MCF 10A (cell line): ENCODE measurements around the gene PHLDA2. TPM values are rescaled to one million over a fixed set of nuclear protein-coding genes. Genes with fewer than 3 reads are reported as not detected.

Experiments used
- BruUV-seq: library from RNA; stranded (reverse); fragments of 400-500 nt; replicated peaks from 2 replicates; lab custom pipeline; 2021; lab: Mats Ljungman, UMichigan
- CTCF ChIA-PET: fragments of 300-600 bp; sonication (Branson Sonifier 250); formaldehyde crosslinking; extraction: SDS; loops from one replicate; lab custom pipeline; 2021; ENCODE audit warnings: antibody characterized with exemption, inconsistent platforms; lab: Yijun Ruan, JAX
- POLR2A ChIA-PET: fragments of 300-600, 350-650 bp; sonication (Branson Sonifier 250); formaldehyde crosslinking; extraction: SDS; loops from one replicate; lab custom pipeline; 2020; ENCODE audit warnings: antibody characterized with exemption, inconsistent platforms; lab: Yijun Ruan, JAX
- DNase-seq: peaks from one replicate; pipeline ENCODE4 v3.0.0-alpha.2; 2018; ENCODE audit not compliant: unreplicated experiment
- H3K27ac Mint-ChIP-seq: one replicate; pipeline ENCODE4 v1.8.0; 2022; ENCODE audit warnings: mild to moderate bottlenecking, low read depth, mixed read lengths; ENCODE audit not compliant: unreplicated experiment
- H3K27me3 Mint-ChIP-seq: one replicate; pipeline ENCODE4 v1.8.0; 2022; ENCODE audit warnings: mixed read lengths; ENCODE audit not compliant: insufficient read depth, unreplicated experiment
- H3K36me3 Mint-ChIP-seq: one replicate; pipeline ENCODE4 v1.8.0; 2022; ENCODE audit warnings: mild to moderate bottlenecking, moderate library complexity, mixed read lengths; ENCODE audit not compliant: insufficient read depth, unreplicated experiment
- H3K4me1 Mint-ChIP-seq: one replicate; pipeline ENCODE4 v1.8.0; 2022; ENCODE audit warnings: mixed read lengths; ENCODE audit not compliant: insufficient read depth, unreplicated experiment
- H3K4me3 Mint-ChIP-seq: one replicate; pipeline ENCODE4 v1.8.0; 2022; ENCODE audit warnings: mild to moderate bottlenecking, moderate library complexity, mixed read lengths; ENCODE audit not compliant: unreplicated experiment
- H3K9me3 Mint-ChIP-seq: one replicate; pipeline ENCODE4 v1.8.0; 2022; ENCODE audit warnings: mixed read lengths; ENCODE audit not compliant: unreplicated experiment
- intact Hi-C: fragments of 100-400 bp; cut with micrococcal nuclease; formaldehyde crosslinking; loops from 2 replicates; pipeline ENCODE4 v1.14.1; 2022
- total RNA-seq: library from RNA; stranded (reverse); gene quantifications from 2 replicates; pipeline ENCODE4 v1.2.3, GENCODE V29; 2022
- TF ChIP-seq, protein P1 (sequence below): fragments of 200-600 bp; IDR thresholded peaks from one replicate; pipeline ENCODE4 v1.8.0; 2022; ENCODE audit warnings: antibody characterized with exemption, mild to moderate bottlenecking; ENCODE audit not compliant: unreplicated experiment

PHLDA2 gene
- total RNA-seq, 1 experiment from 2014 or later = 135 TPM

DNA sequence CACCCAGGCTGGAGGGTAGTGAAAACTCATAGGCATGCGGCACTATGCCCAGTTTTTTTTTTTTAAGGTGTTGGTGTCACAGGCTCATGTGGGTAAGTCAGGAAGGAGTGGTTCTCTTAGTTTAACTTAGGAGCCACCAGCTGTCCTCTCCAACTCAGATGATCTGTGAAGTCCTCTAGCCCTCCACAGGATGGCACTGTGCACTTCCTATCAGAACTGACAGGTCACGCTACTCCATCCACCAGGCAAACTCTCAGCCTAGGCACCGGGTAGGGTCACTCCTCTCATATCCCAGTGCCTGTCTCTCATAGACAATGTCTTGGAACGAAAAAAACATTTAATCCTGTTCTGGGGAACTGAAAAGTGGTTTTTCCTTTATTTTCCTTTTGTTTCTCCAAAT lies 46.4 kb upstream of the PHLDA2 start:
- peak; percentile 62 for DNase-seq
- no peak overlapping the region for H3K27ac Mint-ChIP-seq
- no peaks in the 10 kb centered on the region for H3K27me3 Mint-ChIP-seq
- H3K9me3 Mint-ChIP-seq = no peaks in the 10 kb centered on the region
- CTCF ChIA-PET = interaction anchor here (0.6 to 3.7 kb wide), 26 partner anchors 8 to 445 kb away, joined by 3 to 40 read pairs (median 6); no protein-coding TSS in a partner anchor
- BruUV-seq = no TSS peak
- H3K4me1 Mint-ChIP-seq = peaks cover 6% of the 10 kb centered on the region
- peaks cover 85% of the 10 kb centered on the region for H3K36me3 Mint-ChIP-seq
- POLR2A ChIA-PET = interaction anchor here (0.8 to 3.6 kb wide), 5 partner anchors 14 to 28 kb away, joined by 3 to 20 read pairs (median 3); partner anchors contain the start of gene NAP1L4
- H3K4me3 Mint-ChIP-seq = no peak overlapping the region
- TF ChIP-seq, protein P1, sequence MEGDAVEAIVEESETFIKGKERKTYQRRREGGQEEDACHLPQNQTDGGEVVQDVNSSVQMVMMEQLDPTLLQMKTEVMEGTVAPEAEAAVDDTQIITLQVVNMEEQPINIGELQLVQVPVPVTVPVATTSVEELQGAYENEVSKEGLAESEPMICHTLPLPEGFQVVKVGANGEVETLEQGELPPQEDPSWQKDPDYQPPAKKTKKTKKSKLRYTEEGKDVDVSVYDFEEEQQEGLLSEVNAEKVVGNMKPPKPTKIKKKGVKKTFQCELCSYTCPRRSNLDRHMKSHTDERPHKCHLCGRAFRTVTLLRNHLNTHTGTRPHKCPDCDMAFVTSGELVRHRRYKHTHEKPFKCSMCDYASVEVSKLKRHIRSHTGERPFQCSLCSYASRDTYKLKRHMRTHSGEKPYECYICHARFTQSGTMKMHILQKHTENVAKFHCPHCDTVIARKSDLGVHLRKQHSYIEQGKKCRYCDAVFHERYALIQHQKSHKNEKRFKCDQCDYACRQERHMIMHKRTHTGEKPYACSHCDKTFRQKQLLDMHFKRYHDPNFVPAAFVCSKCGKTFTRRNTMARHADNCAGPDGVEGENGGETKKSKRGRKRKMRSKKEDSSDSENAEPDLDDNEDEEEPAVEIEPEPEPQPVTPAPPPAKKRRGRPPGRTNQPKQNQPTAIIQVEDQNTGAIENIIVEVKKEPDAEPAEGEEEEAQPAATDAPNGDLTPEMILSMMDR = peak; percentile 50
- intact Hi-C loops = loop anchor here (2.0 kb wide), 1 partner anchor 15 kb away; no protein-coding TSS in a partner anchor

GRCh38 chr11:2974272-2974671 lies 45.1 kb upstream of the PHLDA2 start:
- Mint-ChIP-seq H3K4me3 (no peak overlapping the region), H3K9me3 (no peaks in the 10 kb centered on the region), H3K27ac (no peak overlapping the region), H3K4me1 (peaks cover 6% of the 10 kb centered on the region), H3K27me3 (no peaks in the 10 kb centered on the region), H3K36me3 (peaks cover 95% of the 10 kb centered on the region)
- BruUV-seq = no TSS peak
- no peak for DNase-seq
- intact Hi-C loops = loop anchor here (2.0 kb wide), 1 partner anchor 17 kb away; no protein-coding TSS in a partner anchor
- TF ChIP-seq, protein P1 = no peak
- CTCF ChIA-PET = interaction anchor here (0.6 to 3.7 kb wide), 15 partner anchors 8 to 1092 kb away, joined by 3 to 40 read pairs (median 7); no protein-coding TSS in a partner anchor
- POLR2A ChIA-PET = interaction anchor here (0.7 to 3.6 kb wide), 2 partner anchors 12 to 15 kb away, joined by 3 to 20 read pairs; no protein-coding TSS in a partner anchor

DNA sequence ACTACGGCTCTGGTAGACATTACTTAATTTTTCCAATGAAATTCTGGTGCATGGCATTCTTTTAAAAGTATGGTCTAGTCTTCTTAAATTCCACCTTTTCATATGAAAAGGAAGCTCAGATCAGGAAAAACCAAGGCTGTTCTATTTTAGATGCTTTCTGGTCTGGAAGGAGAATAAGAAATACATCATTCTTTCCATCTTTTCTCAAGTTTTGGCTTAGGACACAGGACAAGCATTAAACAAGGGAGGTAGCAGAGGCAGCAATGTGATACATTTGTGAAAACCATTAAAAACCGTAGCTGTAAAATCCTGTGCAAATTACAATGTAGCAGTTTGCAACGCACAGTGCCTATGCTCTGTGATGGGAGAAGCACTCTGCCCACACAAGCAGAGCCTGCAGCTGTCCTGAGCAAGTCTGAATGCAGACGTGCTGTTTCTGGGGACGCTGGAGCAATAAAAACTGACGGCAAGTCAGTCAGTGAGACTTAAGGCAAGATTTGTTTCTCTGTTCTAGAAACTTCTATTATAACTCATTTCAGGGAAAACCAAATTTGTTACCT lies 39.2 kb upstream of the PHLDA2 start:
- H3K4me3 Mint-ChIP-seq = no peak overlapping the region
- H3K36me3 Mint-ChIP-seq = peaks cover 99% of the 10 kb centered on the region
- DNase-seq = no peak
- H3K27ac Mint-ChIP-seq = no peak overlapping the region
- no peaks in the 10 kb centered on the region for H3K4me1 Mint-ChIP-seq
- intact Hi-C loops = no loop called here
- no TSS peak for BruUV-seq
- H3K27me3 Mint-ChIP-seq = no peaks in the 10 kb centered on the region
- ChIA-PET POLR2A (interaction anchor here (0.8 to 1.4 kb wide), 3 partner anchors 12 to 23 kb away, joined by 3 read pairs; no protein-coding TSS in a partner anchor), CTCF (interaction anchor here (0.6 to 1.8 kb wide), 5 partner anchors 13 to 123 kb away, joined by 3 to 4 read pairs (median 3); no protein-coding TSS in a partner anchor)
- no peaks in the 10 kb centered on the region for H3K9me3 Mint-ChIP-seq
- TF ChIP-seq, protein P1 = no peak

GRCh38 chr11:2964782-2965181 lies 35.6 kb upstream of the PHLDA2 start:
- H3K9me3 Mint-ChIP-seq = no peaks in the 10 kb centered on the region
- intact Hi-C loops = no loop called here
- H3K36me3 Mint-ChIP-seq = peaks cover 95% of the 10 kb centered on the region
- no TSS peak for BruUV-seq
- POLR2A ChIA-PET = interaction anchor here (1.3 kb wide), 1 partner anchor 15 kb away, joined by 3 read pairs; no protein-coding TSS in a partner anchor
- CTCF ChIA-PET = interaction anchor here (1.6 kb wide), 1 partner anchor 10 kb away, joined by 8 read pairs; no protein-coding TSS in a partner anchor
- TF ChIP-seq, protein P1 = no peak
- H3K4me3 Mint-ChIP-seq = no peak overlapping the region
- peaks cover 8% of the 10 kb centered on the region for H3K4me1 Mint-ChIP-seq
- H3K27me3 Mint-ChIP-seq = no peaks in the 10 kb centered on the region
- DNase-seq = no peak
- H3K27ac Mint-ChIP-seq = no peak overlapping the region
